SW480 (cell line): ENCODE data around the gene COX8A.
"Not testable (repeated sequence)": the region's sequence is repeated elsewhere in the genome, so short reads cannot be mapped to it uniquely, and the experiment has no call there.

Experiments
- DNase-seq: peaks from one replicate; pipeline ENCODE4 v3.0.0-alpha.2; 2016; ENCODE audit warnings: low spot score

Gene COX8A

DNA sequence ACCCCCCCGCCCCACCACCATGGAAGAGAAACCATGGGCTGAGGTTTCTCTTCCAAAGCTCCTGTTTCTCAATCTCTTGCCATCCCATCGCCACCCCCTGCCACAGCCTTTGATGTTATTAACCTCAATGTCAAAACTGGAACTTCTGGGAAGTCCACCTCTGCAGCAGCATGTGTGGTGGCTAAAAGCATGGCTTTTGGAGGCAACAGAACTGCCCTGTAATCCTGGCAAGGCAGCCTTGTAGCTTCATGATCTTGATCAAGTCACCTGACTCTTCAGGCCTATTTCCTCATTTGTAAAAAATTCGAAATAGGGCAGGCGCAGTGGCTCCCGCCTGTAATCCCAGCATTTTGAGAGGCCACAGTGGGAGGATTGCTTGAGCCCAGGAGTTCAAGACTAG, 3.5 kb upstream of the COX8A start:
- no peak for DNase-seq

DNA sequence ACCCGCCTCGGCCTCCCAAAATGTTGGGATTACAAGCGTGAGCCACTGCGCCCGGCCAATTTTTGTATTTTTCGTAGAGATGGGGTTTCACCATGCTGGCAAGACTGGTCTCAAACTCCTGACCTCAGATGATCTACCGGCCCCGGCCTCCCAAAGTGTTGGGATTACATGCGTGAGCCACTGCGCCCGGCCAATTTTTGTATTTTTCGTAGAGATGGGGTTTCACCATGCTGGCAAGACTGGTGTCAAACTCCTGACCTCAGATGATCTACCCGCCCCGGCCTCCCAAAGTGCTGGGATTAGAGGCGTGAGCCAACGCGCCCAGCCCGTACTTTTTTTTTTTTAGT, 535 bp upstream of the COX8A start:
- not testable (repeated sequence) for DNase-seq

DNA sequence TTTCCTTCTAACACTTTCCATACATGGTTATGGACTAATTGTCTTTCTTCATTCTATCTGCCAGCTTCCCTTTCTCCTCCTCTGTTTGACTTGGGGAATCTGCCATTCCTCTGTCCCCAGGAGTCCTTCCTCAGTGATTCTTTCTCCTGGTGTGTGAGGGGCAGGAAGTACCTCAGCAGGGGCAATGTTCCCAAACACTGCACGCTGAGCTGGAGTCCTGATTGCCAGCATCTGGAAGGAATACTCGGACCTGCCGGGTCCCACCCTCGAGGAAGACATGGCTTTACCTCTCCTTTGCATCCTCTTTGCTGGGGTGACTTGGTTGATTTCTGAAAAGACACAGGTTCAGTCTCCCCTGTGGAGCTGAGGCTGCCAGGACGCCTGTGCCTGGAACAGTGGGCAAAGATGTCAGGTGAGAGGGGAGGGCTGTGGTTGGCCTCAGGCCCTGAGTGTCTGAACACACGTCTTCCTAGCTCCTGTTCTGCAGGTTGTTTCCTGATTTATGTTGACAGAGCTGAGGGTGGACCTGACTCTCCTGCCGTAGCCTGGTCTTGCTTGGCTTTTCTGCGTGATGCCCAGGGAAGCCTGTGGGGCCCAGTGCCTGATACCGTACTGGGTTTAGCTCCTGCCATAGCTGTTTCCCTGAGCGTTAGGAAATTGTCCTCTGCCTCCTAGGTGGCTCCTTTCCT, 4.3 kb downstream of the COX8A start:
- no peak for DNase-seq

DNA sequence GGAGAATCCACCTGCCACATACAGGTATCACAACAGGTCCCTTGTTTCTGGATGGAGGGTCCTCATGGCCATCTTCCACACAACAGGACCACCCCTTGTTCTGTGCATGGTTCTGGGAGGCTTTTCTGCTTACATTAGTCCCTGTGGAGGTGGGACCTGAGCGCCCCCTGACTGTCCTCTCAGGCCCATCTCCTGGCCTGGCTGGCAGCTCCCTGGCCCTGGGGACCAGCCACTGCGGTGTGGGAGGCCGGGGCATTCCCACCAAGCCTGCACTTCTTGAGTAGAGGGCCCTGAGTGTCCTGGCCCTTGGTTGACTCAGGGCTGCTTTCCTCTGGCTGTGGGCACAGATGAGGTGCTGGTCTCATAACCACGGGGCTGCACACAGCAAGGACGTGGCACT, 5.0 kb downstream of the COX8A start:
- DNase-seq = no peak

DNA sequence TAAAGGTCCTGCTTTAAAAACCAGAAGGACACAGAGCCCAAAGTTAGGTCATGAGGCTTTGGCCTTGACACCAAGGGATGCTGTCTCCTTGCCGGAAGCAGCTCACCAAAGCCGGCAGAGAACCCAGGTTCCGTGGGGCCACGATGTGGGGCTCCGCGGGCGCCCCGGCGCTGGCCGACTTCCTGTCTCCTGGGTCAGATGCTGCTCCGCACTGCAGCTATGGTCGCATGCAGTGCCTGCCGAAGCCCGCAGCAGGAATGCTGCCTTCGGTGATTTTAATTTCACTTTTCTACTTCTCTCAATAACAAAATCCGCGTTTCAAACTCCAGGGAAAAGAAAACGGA, 11.4 kb downstream of the COX8A start:
- DNase-seq = no peak

DNA sequence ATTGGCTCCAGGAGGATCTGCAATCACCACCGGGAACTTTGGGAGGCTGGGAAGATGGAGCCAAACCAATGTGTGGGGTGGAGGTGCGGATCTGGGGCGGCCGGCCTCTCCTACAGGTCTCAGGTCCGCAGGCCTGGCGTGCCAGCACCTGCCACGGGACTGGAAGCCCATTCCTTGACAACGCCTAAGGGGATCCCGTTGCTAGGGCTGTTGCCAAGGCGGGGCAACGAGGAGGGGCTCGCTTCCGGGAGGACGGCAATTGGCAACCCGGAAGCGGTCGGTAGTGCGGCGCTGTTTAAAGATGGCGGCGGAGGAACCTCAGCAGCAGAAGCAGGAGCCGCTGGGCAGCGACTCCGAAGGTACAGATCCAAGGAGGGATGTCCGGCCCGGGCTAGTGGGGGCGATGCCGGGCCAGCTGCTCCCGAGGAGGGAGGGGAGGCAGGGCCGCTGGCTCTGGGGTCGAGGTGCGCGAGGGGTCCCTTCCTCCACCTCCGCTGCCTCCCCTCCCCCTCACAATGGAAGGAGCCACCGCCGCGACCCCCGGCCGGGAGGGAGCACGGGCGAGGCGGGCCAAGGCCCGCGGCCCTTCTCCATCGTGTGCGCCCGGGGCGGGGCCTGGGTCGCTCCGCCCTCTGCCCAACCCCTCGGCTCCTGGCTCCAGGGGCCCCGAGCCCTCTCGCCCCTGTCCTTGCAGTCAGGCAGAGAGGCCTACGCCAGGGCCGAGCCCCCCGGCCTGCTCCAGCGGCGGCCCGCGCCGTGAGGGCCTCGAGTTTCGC, 11.9 kb downstream of the COX8A start, which contains the start of gene OTUB1:
Gene OTUB1, plus strand, starts transcription at position 283 of the 776 bp plus-strand sequence. Its CDS starts 19 bp downstream, at position 302.
- DNase-seq = peak; percentile 97

DNA sequence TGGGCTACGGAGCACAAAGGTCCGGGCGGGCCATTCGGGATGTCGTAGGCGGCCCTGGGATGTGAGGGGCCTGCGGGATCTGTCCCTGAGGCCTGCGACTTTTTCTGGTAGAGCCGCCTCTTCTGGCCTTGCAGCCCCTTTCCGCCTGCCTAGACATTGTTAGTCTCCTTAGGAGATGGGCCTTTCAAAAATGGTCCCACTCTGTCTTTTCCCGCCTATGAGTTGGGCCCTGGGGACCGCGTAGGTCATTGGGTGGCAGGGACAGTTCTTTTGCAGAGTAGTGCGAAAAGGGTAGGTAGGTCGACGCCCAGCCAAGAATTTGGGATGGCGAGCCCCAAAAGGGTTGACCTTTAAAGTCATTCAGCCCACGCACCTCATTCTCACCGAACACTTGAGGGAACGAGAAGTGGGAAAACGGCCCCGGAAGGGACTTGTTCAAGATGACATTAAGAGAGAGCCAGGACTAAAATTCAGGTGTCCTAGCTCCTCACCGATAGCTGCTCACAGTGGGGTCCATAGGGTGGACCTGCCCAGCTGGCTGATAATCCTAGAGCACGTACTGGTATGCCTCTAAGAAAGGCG, 12.6 kb downstream of the COX8A start:
- DNase-seq = no peak

DNA sequence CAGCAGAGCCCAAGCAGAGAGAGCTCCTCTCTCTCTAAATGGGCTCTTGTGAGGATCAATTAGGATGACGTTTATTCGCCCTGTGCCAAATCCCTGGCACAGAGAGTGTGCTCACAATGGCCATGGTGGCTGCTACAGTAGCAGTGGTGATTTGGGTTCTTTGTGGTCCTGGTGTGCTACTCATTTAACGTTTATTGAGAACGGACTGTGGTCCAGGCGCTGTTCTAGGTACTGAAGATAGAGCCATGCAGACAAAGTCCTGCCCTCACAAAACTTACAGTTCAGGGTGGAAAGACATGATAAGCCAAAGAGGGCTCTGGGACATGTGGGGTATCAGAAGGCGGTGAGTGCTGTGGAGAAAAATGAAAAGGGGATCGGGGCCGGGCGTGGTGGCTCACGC, 17.1 kb downstream of the COX8A start:
- DNase-seq = no peak

DNA sequence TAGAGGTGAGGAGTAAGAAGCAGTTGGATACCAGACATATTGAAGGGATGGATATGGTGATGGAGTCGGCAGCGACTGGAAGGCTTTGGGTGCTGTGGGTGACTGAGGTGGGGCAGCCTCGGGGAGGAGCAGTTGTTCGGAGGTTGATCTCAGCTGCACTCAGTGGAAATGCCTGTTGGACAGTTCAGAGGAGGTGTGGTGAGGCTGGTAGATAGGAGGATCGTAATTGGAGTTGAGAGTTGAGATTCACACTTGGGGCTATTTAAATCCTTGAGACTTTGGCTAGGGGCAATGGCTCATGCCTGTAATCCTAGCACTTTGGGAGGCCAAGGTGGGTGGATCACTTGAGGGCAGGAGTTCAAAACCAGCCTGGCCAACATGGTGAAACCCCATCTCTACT, 18.7 kb downstream of the COX8A start:
- no peak for DNase-seq

DNA sequence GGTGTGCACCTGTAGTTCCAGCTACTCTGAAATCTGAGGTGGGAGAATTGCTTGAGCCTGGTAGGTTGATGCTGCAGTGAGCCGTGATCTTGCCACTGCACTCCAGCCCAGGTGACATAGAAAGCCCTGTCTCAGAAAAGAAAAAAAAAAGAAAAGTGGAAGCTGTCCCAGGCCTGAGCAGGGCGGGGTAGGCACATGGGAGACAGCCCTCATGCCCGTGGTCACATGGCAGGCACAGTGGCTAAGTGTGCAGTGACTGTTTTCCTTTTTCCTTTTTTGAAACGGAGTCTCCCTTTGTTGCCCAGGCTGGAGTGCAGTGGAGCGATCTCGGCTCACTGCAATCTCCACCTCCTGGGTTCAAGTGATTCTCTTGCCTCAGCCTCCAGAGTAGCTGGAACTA, 19.6 kb downstream of the COX8A start:
- no peak for DNase-seq

DNA sequence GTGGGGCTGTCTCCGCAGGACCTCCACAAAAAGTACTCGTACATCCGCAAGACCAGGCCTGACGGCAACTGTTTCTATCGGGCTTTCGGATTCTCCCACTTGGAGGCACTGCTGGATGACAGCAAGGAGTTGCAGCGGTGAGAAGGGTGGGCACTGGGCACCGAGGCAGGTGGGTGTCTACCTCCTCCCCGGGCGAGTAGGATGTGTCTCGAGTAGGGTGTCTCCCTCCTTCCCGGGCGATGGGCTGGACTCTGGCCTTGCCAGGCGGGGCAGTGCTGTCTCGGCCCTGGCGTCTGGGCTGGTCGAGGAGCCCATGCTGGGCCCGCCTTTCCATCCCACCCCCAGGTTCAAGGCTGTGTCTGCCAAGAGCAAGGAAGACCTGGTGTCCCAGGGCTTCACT, 22.1 kb downstream of the COX8A start:
- DNase-seq = no peak

DNA sequence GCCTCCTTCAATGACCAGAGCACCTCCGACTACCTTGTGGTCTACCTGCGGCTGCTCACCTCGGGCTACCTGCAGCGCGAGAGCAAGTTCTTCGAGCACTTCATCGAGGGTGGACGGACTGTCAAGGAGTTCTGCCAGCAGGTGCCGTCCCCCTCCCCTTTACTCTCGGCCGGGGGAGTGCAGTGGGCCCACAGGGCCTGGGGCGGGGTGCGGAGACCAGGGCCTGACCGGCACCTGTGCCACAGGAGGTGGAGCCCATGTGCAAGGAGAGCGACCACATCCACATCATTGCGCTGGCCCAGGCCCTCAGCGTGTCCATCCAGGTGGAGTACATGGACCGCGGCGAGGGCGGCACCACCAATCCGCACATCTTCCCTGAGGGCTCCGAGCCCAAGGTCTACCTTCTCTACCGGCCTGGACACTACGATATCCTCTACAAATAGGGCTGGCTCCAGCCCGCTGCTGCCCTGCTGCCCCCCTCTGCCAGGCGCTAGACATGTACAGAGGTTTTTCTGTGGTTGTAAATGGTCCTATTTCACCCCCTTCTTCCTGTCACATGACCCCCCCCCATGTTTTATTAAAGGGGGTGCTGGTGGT, 22.8 kb downstream of the COX8A start:
- no peak for DNase-seq

DNA sequence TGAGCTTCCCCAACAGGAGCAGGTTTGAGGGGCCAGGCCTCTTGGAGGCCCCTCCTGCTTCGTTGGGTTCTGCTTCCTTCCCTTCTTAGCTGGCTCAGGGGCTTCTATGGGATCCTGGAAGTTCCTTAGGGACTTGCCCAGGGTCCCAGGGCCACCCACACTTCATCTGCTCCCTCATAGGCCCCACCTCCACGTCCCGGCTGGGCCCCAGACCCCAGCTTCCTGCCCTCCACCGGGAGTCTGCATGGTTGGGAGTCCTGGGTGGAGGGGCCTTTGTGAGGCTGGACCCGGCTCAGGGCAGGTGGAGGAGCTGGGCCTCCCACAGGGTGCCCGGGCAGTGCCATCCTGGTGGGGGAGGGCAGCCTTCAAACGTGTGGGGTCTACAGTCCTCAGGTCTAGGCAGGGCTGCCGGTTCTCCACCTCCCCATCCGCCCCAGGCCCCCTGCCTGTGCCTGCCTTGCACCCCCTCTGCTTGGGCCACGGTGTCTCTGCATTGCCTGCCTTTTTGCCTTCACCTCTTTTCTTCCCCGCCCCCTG, 23.4 kb downstream of the COX8A start:
- no peak for DNase-seq

DNA sequence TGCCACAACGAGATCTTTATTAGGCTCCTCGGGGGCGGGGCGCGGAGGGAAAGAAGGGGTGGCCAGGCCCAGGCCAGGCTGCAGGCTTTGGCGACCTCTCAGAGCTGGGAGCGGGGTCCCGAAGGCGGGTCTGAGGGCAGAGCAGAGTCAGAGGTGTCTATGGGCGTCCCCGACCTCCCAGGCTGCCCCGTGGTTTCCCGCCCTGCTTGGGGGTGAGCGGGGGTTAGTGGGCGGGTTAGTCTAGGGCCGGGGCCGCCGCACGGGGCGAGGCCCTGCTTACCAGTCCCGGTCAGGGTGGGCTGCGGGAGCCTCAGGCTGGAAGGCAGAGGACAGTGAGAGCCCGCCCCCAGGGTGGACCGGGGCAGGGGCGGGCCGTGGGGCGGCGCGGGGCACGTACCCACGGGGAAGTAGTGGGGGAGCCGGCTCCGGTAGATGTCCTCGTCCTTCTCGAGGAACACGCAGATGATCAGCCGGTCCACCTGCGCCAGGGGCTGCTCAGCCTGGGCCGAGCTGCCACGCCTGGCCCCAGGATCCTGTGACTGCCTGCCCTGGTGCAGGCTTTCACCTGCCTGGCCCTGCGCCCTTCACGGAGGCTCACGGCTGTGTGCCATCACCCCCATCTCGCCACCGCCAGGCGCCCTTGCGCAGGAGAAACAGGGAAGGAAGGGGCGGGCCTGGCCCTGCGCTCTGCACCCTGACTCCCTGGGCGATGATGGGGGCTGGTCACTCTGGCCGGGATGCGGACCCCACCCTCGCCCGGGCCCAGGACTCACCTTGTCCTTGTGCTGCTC, 24.3 kb downstream of the COX8A start:
- no peak for DNase-seq

DNA sequence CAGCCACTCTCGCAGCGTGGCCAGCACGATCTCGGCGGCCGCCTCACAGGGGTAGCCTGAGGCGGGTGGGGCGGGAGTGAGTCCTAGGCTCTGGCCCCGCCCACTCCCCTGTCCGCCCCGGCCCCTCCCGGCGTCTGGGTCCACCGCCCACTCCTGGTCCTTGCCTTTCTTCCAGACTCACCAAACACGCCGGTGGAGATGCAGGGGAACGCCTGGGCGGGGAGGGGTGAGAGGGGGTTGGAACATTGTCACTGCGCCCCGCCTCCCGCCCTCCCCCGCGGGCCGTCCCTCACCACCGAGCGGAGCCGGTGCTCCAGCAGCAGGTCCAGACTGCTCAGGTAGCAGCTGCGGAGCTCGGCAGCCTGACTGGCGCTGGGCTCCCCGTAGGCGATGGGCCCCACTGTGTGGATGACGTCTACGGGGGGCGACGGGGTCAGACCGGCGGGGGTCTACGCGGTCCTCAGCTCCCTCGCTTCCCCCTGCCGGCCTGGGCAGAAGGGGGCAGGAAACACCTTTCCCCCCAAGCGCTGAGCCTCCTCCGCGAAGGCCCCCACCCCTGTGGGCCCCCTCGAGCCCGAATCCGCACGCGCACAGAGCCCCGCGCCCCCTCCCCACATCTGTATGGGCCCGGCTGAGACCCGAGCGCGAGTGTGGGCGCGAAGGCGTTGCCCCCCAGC, 25.1 kb downstream of the COX8A start:
- no peak for DNase-seq

DNA sequence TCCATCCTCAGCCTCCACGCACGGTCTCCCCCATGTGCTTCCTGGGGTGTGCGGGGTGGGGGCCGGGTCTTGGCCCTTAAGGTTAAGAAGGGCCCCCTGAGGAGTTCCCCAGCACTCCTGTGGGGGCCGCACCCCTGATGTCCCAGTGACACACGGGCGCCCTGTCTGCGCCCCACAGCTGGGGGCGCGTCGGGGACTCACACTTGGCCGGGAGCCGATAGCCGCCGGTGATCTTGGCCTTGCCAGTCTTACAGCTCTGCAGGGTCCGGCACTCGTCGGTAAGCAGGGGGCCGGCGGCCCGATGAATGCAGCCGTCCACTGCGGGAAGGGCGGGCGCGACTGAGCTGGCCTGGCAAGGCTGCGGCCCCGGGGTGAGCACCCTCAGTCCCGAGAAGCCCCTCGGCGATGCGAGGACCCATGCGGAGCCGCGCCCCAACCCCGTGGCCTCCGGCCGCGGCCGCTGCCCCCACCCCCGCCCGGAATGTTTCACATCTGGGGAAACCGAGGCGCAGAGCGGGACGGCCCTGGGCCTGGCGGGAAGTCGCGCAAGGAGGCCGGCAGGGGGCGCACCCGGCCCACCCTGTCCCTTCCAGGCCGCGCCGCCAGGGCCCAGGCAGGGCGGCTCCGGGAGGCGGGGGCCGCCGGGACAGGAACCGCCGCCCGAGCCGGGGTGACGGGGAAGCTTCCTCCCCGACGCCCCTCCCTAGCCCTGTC, 25.8 kb downstream of the COX8A start:
- DNase-seq = no peak

DNA sequence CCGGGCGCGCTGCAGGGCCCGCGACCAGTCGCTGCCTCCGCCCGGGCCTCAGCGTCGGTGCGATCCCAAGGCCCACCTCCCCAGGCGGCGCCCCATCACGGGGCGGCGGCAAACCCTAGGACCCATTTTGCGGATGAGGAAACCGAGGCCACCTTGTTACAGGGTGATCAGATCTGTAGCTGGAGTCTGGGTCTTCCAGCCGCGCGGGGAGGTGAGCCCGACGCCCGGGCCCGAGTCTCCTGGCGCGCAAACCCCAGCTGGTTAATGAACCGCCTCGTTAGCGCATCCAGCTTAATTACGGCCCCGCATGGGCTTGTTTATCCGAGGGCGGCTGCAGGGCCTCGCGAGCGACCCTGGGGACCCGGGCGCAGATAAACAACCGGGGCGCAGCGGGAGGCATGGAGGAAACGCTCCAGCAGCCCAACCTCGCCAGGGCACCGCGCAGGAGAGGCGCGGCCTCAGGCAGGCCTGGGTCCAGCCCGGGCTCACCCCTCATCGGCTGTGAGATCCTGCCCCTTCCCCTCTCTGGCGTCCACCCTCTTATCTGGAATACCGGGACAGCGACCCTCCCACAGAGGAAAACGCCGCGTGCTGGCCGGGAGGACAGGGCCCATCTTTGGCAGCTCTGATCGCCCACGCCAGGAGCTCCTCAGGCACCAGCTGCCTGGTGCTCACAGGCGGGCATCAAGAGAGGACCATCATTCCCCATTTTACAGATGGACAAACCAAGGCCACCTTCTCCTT, 26.5 kb downstream of the COX8A start:
- no peak for DNase-seq

DNA sequence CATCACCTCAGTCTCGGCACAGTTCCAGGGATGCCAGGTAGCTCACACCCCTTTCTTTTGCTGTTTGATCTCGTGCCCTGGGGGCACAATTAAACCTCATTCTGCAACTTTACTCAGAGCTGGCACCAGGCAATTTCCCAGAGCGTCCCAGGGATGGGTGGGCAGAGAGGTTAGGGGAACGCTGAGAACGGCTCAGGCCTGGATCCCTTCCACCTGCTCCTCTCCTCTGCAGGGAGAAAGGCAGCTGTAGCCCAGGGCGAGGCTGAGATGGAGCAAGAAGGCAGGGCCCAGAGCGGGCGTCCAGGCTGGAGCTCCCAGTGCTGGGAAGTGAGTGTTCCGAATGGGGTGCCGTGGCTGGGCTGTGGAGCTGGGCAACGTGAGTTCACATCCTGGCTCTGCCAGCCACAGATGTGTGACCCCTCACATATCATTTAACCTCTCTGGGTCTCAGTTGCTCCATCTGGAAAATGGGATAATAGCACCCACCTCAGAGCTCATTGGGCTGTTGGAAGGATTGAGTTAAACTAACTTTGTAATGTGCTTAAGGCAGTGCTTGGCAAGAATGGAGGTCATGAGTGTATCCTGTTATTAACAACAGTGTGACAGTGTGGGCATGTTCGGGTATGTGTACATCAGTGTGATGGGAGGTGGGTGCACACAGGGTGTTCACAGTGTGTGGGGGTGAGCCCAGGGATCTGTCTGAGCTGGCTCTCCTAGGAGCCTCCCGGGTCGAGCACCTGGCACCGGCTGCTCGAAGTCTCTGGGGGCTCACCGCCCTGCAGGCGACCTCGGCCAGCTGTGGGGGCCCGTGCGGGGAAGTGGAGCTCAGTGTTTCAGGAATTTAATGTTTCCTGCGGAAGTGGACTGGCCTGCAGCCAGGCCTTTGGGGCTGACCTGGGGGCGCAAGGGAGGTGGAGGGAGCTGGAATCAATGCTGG, 27.3 kb downstream of the COX8A start:
- DNase-seq = no peak
